ENCODE results near the gene MPZL2.

MPZL2 gene

GRCh38 chr11:118263695-118264568 lies at the start of gene MPZL2:
TSS of gene MPZL2 (minus strand) at chr11:118264297. CDS start at chr11:118264153, 144 bp downstream.
- no peaks in the 10 kb centered on the region for H3K9me3 ChIP-seq (ENCODE audit: low read length)
- no peaks in the 10 kb centered on the region for H3K36me3 ChIP-seq (ENCODE audit: insufficient read depth, low read length)
- H3K27ac ChIP-seq (ENCODE audit: low read depth, low read length, poor library complexity, severe bottlenecking) = no peak within 1 kb of the TSS
- no peaks in the 10 kb centered on the region for H3K27me3 ChIP-seq (ENCODE audit: insufficient read depth, low read length)
- no peak within 1 kb of the TSS for H3K9ac ChIP-seq (ENCODE audit: low read length)
- H3K4me3 ChIP-seq (ENCODE audit: low read depth, low read length, poor library complexity, severe bottlenecking) = no peak within 1 kb of the TSS
- TF ChIP-seq CTCF (IDR thresholded peaks at IDR 0.05; ENCODE audit: low read length) = no peak
- TF ChIP-seq EZH2 (IDR thresholded peaks at IDR 0.05; ENCODE audit: borderline replicate concordance, low read length) = no peak
- H2AFZ ChIP-seq (ENCODE audit: low read length) = no peak within 1 kb of the TSS
- H3K79me2 ChIP-seq (ENCODE audit: insufficient read depth, low read length) = no peaks in the 10 kb centered on the region
- no peaks in the 10 kb centered on the region for H4K20me1 ChIP-seq (ENCODE audit: insufficient read depth, low read length)
- H3K4me2 ChIP-seq (ENCODE audit: low read length) = no peak within 1 kb of the TSS
- no peaks in the 10 kb centered on the region for H3K9me2 ChIP-seq (ENCODE audit: low read depth, low read length)
- no peaks in the 10 kb centered on the region for H3K4me1 ChIP-seq (ENCODE audit: insufficient read depth, low read length, severe bottlenecking)
- H3F3A ChIP-seq (ENCODE audit: insufficient read depth, low read length) = no peaks in the 10 kb centered on the region

- Histone ChIP-seq H3K4me2 (ENCODE audit: low read length) (no peak overlapping the region), H3K27me3 (ENCODE audit: insufficient read depth, low read length) (no peaks in the 10 kb centered on the region), H3K4me1 (ENCODE audit: insufficient read depth, low read length, severe bottlenecking) (peaks cover 46% of the 10 kb centered on the region)
Observed at GRCh38 chr11:118313242-118313641, 49.1 kb upstream of the MPZL2 start.

DNA sequence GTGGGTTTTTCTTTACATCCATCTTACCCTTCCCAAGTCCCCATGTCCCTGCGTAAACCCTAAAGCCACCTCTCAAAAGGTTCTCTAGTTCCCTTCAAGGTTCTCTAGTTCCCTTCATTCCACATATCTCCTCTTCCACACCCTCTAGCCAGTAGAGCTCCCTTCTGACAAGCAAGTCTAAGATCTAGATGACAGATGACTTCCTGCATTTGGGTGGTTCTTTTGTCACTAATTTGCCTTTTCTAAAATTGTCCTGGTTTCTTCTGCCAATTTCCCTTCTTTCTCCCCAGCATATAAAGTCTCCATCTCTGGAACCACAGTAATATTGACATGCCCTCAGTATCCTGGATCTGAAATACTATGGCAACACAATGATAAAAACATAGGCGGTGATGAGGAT lies 48.2 kb upstream of the MPZL2 start:
- H3K4me2 ChIP-seq (ENCODE audit: low read length) = no peak overlapping the region
- no peak overlapping the region for H2AFZ ChIP-seq (ENCODE audit: low read length)
- H3K9ac ChIP-seq (ENCODE audit: low read length) = no peak overlapping the region
- no peaks in the 10 kb centered on the region for H4K20me1 ChIP-seq (ENCODE audit: insufficient read depth, low read length)
- H3K9me3 ChIP-seq (ENCODE audit: low read length) = no peaks in the 10 kb centered on the region
- no peaks in the 10 kb centered on the region for H3K9me2 ChIP-seq (ENCODE audit: low read depth, low read length)
- no peaks in the 10 kb centered on the region for H3K27me3 ChIP-seq (ENCODE audit: insufficient read depth, low read length)
- no peak overlapping the region for H3K27ac ChIP-seq (ENCODE audit: low read depth, low read length, poor library complexity, severe bottlenecking)
- TF ChIP-seq EZH2 (IDR thresholded peaks at IDR 0.05; ENCODE audit: borderline replicate concordance, low read length) = no peak
- no peaks in the 10 kb centered on the region for H3F3A ChIP-seq (ENCODE audit: insufficient read depth, low read length)
- peaks cover 39% of the 10 kb centered on the region for H3K4me1 ChIP-seq (ENCODE audit: insufficient read depth, low read length, severe bottlenecking)
- H3K79me2 ChIP-seq (ENCODE audit: insufficient read depth, low read length) = no peaks in the 10 kb centered on the region
- H3K36me3 ChIP-seq (ENCODE audit: insufficient read depth, low read length) = no peaks in the 10 kb centered on the region; the same call in 1 of the 2 replicates
- no peak overlapping the region for H3K4me3 ChIP-seq (ENCODE audit: low read depth, low read length, poor library complexity, severe bottlenecking)

More at GRCh38 chr11:118313242-118313641, 49.1 kb upstream of the MPZL2 start:
- Histone ChIP-seq H4K20me1 (ENCODE audit: insufficient read depth, low read length) (no peaks in the 10 kb centered on the region), H3K9me3 (ENCODE audit: low read length) (no peaks in the 10 kb centered on the region), H3F3A (ENCODE audit: insufficient read depth, low read length) (no peaks in the 10 kb centered on the region), H3K27ac (ENCODE audit: low read depth, low read length, poor library complexity, severe bottlenecking) (no peak overlapping the region), H3K36me3 (ENCODE audit: insufficient read depth, low read length) (no peaks in the 10 kb centered on the region), H3K9me2 (ENCODE audit: low read depth, low read length) (no peaks in the 10 kb centered on the region), H3K79me2 (ENCODE audit: insufficient read depth, low read length) (no peaks in the 10 kb centered on the region), H2AFZ (ENCODE audit: low read length) (no peak overlapping the region), H3K9ac (ENCODE audit: low read length) (no peak overlapping the region), H3K4me3 (ENCODE audit: low read depth, low read length, poor library complexity, severe bottlenecking) (no peak overlapping the region)
- no peak for TF ChIP-seq EZH2 (IDR thresholded peaks at IDR 0.05; ENCODE audit: borderline replicate concordance, low read length)
- TF ChIP-seq CTCF (IDR thresholded peaks at IDR 0.05; ENCODE audit: low read length) = no peak
